HL-60 (cell line): ENCODE measurements around the gene CRYBB3.

Source experiments
- DNase-seq, 2 experiments: peaks; one replicate each; pipeline ENCODE4 v3.0.0-alpha.2; 2010 to 2020; ENCODE audit warnings: low read depth in 1 of 2, low spot score in 1 of 2
- H3K27ac ChIP-seq: fragments of 250-450 bp; sonication (Bioruptor Pico); replicated peaks from 2 replicates; pipeline ENCODE4 v1.5.1; 2020; ENCODE audit warnings: mild to moderate bottlenecking, moderate library complexity
- H3K27me3 ChIP-seq: fragments of 250-450 bp; sonication (Bioruptor Pico); 2 replicates; pipeline ENCODE4 v1.5.1; 2021; ENCODE audit warnings: mild to moderate bottlenecking, moderate library complexity; ENCODE audit not compliant: insufficient read depth, poor library complexity, severe bottlenecking
- H3K4me3 ChIP-seq: replicated peaks from 2 replicates; pipeline ENCODE4 v1.5.1; 2011; ENCODE audit warnings: mild to moderate bottlenecking, control low read depth, low read length; ENCODE audit not compliant: insufficient read depth
- GABPA ChIP-seq: IDR thresholded peaks from 2 replicates; pipeline ENCODE4 v1.6.1; 2012; ENCODE audit warnings: low read depth
- POLR2AphosphoS5 ChIP-seq: IDR thresholded peaks from 2 replicates; pipeline ENCODE4 v1.6.1; 2012; ENCODE audit warnings: low read depth
- SPI1 ChIP-seq: IDR thresholded peaks from 2 replicates; pipeline ENCODE4 v1.6.1; 2012; ENCODE audit warnings: low read depth, mild to moderate bottlenecking, borderline replicate concordance
- TF ChIP-seq, protein P1 (sequence below): IDR thresholded peaks from one replicate; pipeline ENCODE4 v1.5.1; 2011; ENCODE audit warnings: low read length, control low read depth, inconsistent platforms; ENCODE audit not compliant: insufficient read depth
- TF ChIP-seq, protein P2 (sequence below): IDR thresholded peaks from 2 replicates; pipeline ENCODE4 v1.6.1; 2012; ENCODE audit warnings: low read depth; ENCODE audit not compliant: insufficient replicate concordance

CRYBB3 gene

DNA sequence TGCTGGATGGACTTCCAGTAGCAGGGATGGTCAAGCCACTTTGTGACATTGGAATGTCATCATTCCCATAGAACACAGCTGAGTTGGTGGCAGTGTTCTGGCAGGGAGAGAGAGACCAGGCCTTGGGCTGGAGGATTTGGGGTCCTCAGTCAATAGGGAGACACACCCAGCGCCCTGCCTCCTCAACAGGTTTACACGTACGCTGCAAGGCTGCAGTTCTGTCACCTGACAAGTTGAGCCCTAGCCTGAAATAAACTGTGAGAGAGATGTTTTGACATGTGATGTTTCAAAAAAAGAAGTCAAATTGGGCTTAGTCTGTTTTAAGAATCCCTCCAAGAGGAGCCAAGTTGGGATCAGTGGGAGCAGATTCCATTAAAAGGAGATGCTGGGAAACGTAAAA is 42.9 kb upstream of the CRYBB3 start:
- Histone ChIP-seq H3K27ac (no peak overlapping the region), H3K27me3 (no peaks in the 10 kb centered on the region), H3K4me3 (no peak overlapping the region)
- DNase-seq: no peak
- TF ChIP-seq, protein P1, sequence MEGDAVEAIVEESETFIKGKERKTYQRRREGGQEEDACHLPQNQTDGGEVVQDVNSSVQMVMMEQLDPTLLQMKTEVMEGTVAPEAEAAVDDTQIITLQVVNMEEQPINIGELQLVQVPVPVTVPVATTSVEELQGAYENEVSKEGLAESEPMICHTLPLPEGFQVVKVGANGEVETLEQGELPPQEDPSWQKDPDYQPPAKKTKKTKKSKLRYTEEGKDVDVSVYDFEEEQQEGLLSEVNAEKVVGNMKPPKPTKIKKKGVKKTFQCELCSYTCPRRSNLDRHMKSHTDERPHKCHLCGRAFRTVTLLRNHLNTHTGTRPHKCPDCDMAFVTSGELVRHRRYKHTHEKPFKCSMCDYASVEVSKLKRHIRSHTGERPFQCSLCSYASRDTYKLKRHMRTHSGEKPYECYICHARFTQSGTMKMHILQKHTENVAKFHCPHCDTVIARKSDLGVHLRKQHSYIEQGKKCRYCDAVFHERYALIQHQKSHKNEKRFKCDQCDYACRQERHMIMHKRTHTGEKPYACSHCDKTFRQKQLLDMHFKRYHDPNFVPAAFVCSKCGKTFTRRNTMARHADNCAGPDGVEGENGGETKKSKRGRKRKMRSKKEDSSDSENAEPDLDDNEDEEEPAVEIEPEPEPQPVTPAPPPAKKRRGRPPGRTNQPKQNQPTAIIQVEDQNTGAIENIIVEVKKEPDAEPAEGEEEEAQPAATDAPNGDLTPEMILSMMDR: no peak
- TF ChIP-seq, protein P2, sequence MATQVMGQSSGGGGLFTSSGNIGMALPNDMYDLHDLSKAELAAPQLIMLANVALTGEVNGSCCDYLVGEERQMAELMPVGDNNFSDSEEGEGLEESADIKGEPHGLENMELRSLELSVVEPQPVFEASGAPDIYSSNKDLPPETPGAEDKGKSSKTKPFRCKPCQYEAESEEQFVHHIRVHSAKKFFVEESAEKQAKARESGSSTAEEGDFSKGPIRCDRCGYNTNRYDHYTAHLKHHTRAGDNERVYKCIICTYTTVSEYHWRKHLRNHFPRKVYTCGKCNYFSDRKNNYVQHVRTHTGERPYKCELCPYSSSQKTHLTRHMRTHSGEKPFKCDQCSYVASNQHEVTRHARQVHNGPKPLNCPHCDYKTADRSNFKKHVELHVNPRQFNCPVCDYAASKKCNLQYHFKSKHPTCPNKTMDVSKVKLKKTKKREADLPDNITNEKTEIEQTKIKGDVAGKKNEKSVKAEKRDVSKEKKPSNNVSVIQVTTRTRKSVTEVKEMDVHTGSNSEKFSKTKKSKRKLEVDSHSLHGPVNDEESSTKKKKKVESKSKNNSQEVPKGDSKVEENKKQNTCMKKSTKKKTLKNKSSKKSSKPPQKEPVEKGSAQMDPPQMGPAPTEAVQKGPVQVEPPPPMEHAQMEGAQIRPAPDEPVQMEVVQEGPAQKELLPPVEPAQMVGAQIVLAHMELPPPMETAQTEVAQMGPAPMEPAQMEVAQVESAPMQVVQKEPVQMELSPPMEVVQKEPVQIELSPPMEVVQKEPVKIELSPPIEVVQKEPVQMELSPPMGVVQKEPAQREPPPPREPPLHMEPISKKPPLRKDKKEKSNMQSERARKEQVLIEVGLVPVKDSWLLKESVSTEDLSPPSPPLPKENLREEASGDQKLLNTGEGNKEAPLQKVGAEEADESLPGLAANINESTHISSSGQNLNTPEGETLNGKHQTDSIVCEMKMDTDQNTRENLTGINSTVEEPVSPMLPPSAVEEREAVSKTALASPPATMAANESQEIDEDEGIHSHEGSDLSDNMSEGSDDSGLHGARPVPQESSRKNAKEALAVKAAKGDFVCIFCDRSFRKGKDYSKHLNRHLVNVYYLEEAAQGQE: no peak
- TF ChIP-seq GABPA (no peak), POLR2AphosphoS5 (no peak), SPI1 (no peak)

DNA sequence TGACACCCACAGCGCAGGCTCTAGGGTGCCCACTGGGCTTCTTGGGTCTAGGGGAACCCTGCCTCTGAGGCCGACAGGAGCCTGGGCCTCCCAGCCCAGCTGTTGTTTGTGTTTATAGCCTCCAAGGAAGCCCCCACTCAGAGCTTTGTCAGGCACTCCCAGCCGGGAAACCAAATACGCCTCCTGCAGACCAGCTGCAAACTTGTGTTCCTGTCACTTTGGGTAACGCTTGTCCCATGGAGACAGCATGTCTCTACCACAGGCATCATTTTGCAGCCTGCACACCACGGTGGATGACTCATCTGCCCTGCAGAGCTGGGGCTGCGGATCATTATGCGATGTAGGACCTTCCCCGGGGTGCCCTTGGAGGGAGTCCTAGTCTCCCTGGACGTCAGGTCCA is 40.6 kb upstream of the CRYBB3 start:
- H3K27ac ChIP-seq: no peak overlapping the region
- no peak overlapping the region for H3K4me3 ChIP-seq
- TF ChIP-seq, protein P1: no peak
- no peak for TF ChIP-seq GABPA
- TF ChIP-seq, protein P2: no peak
- no peak for TF ChIP-seq POLR2AphosphoS5
- no peak for TF ChIP-seq SPI1
- DNase-seq: no peak
- H3K27me3 ChIP-seq: no peaks in the 10 kb centered on the region

DNA sequence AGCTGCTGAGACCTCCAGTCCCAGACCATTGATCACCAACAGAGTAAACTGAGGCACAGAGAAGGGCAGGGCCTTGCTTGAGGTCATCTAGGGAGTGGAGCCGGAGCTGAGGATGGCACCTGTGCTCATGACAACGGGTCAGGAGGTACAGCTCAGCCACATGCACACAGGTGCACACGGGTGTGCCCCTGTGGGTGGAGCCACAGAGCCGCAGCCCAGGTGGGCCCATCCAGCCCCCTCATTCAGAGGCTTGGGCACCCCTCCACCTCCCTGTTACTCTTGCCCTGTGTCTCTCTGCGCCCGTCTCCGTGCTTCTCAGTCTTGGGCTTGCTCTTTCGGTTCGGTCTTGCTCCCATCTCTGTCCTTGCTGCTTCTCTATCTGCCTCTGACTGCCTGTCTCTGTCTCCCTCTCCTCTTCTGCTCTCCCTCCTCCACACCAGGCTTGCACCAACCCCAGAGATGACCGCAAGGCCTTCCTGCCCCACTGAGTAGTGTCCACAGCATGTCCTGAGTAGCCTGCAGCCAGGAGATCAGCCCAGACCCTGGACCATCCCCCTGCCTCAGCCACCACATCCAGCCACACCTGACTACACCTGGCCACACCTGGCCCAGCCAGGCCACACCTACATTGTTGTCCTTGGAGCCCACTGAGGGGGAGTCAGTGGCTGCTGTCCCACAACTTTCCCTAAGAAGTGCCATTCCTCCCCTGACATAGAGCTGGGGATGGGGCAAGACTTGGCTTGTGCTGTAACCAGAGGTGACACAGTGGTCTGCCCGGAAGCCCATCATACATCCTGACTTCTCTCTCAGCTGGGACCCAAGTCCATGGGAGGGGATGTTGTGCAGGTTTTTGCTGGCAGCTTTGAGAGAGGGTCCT is 39.3 kb upstream of the CRYBB3 start:
- TF ChIP-seq, protein P1: no peak
- TF ChIP-seq SPI1 (no peak), POLR2AphosphoS5 (no peak), GABPA (no peak)
- TF ChIP-seq, protein P2: no peak
- DNase-seq: no peak
- H3K4me3 ChIP-seq: no peak overlapping the region
- H3K27ac ChIP-seq: no peak overlapping the region
- H3K27me3 ChIP-seq: no peaks in the 10 kb centered on the region
